ENCODE results near the gene COL15A1.

DNA sequence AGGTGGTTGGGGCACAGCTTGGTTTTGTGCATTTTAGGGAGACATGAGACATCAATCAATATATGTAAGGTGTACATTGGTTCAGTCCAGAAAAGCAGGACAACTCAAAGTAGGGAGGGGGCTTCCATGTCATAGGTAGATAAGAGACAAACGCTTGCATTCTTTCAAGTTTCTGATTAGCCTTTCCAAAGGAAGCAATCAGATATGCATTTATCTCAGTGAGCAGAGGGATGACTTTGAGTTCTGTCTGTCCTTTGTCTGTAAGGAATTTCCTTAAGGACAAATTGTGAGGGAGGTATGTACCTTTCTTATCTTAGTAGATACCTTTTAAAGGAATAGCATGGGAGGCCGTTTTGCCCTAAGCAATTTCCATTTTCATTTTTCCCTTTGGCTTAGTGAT lies 63.3 kb downstream of the COL15A1 start:
- TF ChIP-seq, protein P1, sequence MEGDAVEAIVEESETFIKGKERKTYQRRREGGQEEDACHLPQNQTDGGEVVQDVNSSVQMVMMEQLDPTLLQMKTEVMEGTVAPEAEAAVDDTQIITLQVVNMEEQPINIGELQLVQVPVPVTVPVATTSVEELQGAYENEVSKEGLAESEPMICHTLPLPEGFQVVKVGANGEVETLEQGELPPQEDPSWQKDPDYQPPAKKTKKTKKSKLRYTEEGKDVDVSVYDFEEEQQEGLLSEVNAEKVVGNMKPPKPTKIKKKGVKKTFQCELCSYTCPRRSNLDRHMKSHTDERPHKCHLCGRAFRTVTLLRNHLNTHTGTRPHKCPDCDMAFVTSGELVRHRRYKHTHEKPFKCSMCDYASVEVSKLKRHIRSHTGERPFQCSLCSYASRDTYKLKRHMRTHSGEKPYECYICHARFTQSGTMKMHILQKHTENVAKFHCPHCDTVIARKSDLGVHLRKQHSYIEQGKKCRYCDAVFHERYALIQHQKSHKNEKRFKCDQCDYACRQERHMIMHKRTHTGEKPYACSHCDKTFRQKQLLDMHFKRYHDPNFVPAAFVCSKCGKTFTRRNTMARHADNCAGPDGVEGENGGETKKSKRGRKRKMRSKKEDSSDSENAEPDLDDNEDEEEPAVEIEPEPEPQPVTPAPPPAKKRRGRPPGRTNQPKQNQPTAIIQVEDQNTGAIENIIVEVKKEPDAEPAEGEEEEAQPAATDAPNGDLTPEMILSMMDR (IDR thresholded peaks at IDR 0.05 in 4 of 5, conservative IDR thresholded peaks at IDR 0.05 in 1 of 5) = no peak
- no peak for TF ChIP-seq POLR2A (IDR thresholded peaks at IDR 0.05)

All from gastrocnemius medialis (tissue), 4 donors.